B cell (primary cell): Measurements from ENCODE around the gene PDPN. TPM values are rescaled to one million over a fixed set of nuclear protein-coding genes. Genes with fewer than 3 reads are reported as not detected.
A peak's percentile ranks its signal among the peaks of the same experiment; 100 is the strongest.

Experiments used
- ATAC-seq: fragments of 200-7000 bp; cut with Tn5 transposase; one replicate; pipeline ENCODE4 v1.10.0; 2021; ENCODE audit warnings: low read depth, mild to moderate bottlenecking, moderate number of reproducible peaks, moderate library complexity
- CTCF ChIA-PET: fragments of 350-600 bp; sonication (Branson Sonifier 250); formaldehyde crosslinking; loops from one replicate; lab custom pipeline; 2021; ENCODE audit warnings: antibody characterized with exemption, inconsistent platforms; lab: Charles Lee
- POLR2A ChIA-PET: fragments of 350-600 bp; sonication (Branson Sonifier 250); formaldehyde crosslinking; loops from one replicate; lab custom pipeline; 2021; ENCODE audit warnings: antibody characterized with exemption; lab: Charles Lee
- DNase-seq: peaks from one replicate; pipeline ENCODE4 v3.0.0; 2013
- H2AFZ ChIP-seq: 2 replicates; pipeline ENCODE4 v1.6.1; 2012; ENCODE audit warnings: mild to moderate bottlenecking, low read depth, low read length; ENCODE audit not compliant: insufficient read depth, poor library complexity, severe bottlenecking
- H3K27ac ChIP-seq, 2 donors: 1 replicate in 1 of 2; 2 replicates in 1 of 2; pipeline ENCODE4 v1.5.1; 2012 to 2013; ENCODE audit warnings: low read length in 2 of 2, mild to moderate bottlenecking in 2 of 2, moderate library complexity in 1 of 2
- H3K27me3 ChIP-seq, 4 experiments: fragments of 200-600 bp in 1 of 4; sonication (generic) in 1 of 4; replicated peaks in 1 of 4; 1 replicate in 2 of 4; 2 replicates in 2 of 4; pipeline versions ENCODE4 v1.6.1 to v1.7.0; 2013 to 2016; ENCODE audit warnings: low read length in 3 of 4, mild to moderate bottlenecking in 2 of 4, mixed read lengths in 1 of 4, moderate library complexity in 1 of 4; ENCODE audit not compliant: insufficient read depth in 4 of 4, control insufficient read depth in 3 of 4; ENCODE audit errors: control extremely low read depth in 1 of 4
- H3K36me3 ChIP-seq, 2 experiments: replicated peaks in 1 of 2; 1 replicate in 1 of 2; 2 replicates in 1 of 2; pipeline versions ENCODE4 v1.6.1 to v1.7.1; 2013; ENCODE audit warnings: low read length in 1 of 2; ENCODE audit not compliant: insufficient read depth in 2 of 2, control insufficient read depth in 1 of 2; ENCODE audit errors: control extremely low read depth in 1 of 2, extremely low read depth in 1 of 2
- H3K4me1 ChIP-seq, 2 donors: fragments of 200-600 bp in 1 of 2; sonication (generic) in 1 of 2; 1 replicate in 1 of 2; 2 replicates in 1 of 2; pipeline versions ENCODE4 v1.5.1 to v1.6.1; 2013 to 2017; ENCODE audit warnings: low read length in 2 of 2; ENCODE audit not compliant: control insufficient read depth in 2 of 2, insufficient read depth in 2 of 2
- H3K4me2 ChIP-seq: replicated peaks from 2 replicates; pipeline ENCODE3; 2012; ENCODE audit warnings: mild to moderate bottlenecking, low read depth, low read length; ENCODE audit not compliant: poor library complexity, severe bottlenecking
- H3K4me3 ChIP-seq, 5 experiments: fragments of 200-600 bp in 1 of 5; sonication (generic) in 1 of 5; 1 replicate in 3 of 5; 2 replicates in 2 of 5; pipeline versions ENCODE4 v1.5.1 to v1.7.0; 2011 to 2016; ENCODE audit warnings: low read length in 4 of 5, mild to moderate bottlenecking in 4 of 5, low read depth in 2 of 5, control low read depth in 1 of 5, moderate library complexity in 1 of 5; ENCODE audit not compliant: insufficient read depth in 1 of 5; ENCODE audit errors: control extremely low read depth in 1 of 5, extremely low read depth in 1 of 5
- H3K79me2 ChIP-seq: fragments of 200-600 bp; sonication (generic); one replicate; pipeline ENCODE4 v1.6.0; 2016; ENCODE audit warnings: low read length; ENCODE audit not compliant: control insufficient read depth, insufficient read depth
- H3K9ac ChIP-seq: fragments of 200-600 bp; sonication (generic); 2 replicates; pipeline ENCODE4 v1.6.1; 2017; ENCODE audit warnings: mild to moderate bottlenecking, low read length, moderate library complexity
- H3K9me3 ChIP-seq, 3 donors: one replicate each; pipeline versions ENCODE4 v1.6.1 to v1.7.1; 2013; ENCODE audit warnings: low read length in 2 of 3; ENCODE audit not compliant: control insufficient read depth in 2 of 3, insufficient read depth in 1 of 3; ENCODE audit errors: control extremely low read depth in 1 of 3
- H4K20me1 ChIP-seq: 2 replicates; pipeline ENCODE4 v1.6.0; 2012; ENCODE audit warnings: mild to moderate bottlenecking, low read length; ENCODE audit not compliant: insufficient read depth, control insufficient read depth, poor library complexity, severe bottlenecking
- H3K27ac Mint-ChIP-seq: one replicate; pipeline ENCODE4 v1.8.0; 2021; ENCODE audit warnings: mixed read lengths
- H3K27me3 Mint-ChIP-seq: one replicate; pipeline ENCODE4 v1.8.0; 2021; ENCODE audit warnings: mixed read lengths
- H3K4me1 Mint-ChIP-seq: one replicate; pipeline ENCODE4 v1.8.0; 2021; ENCODE audit warnings: mixed read lengths
- H3K4me3 Mint-ChIP-seq: one replicate; pipeline ENCODE4 v1.8.0; 2021; ENCODE audit warnings: mixed read lengths
- H3K9me3 Mint-ChIP-seq: one replicate; pipeline ENCODE4 v1.8.0; 2022; ENCODE audit warnings: mixed read lengths; ENCODE audit not compliant: insufficient read depth
- CTCF ChIP-seq: fragments of 200-600 bp; IDR thresholded peaks from one replicate; pipeline ENCODE4 v1.8.0; 2022; ENCODE audit warnings: antibody characterized with exemption, mild to moderate bottlenecking
- EZH2 ChIP-seq: IDR thresholded peaks from 2 replicates; pipeline ENCODE4 v1.6.1; 2012; ENCODE audit warnings: borderline replicate concordance, low read depth, mild to moderate bottlenecking, moderate library complexity, low read length; ENCODE audit not compliant: insufficient read depth, poor library complexity, severe bottlenecking
- WGBS: methylation state at CpG from one replicate; pipeline ENCODE4 v1.1.5; 2013; ENCODE audit warnings: missing lambda C conversion rate; ENCODE audit not compliant: insufficient coverage; 5-methylcytosine and 5-hydroxymethylcytosine counted together
- intact Hi-C: fragments of 100-400 bp; cut with micrococcal nuclease; formaldehyde crosslinking; loops from one replicate; pipeline ENCODE4 v1.10.0; 2022
- polyA plus RNA-seq: library from polyadenylated mRNA; depleted of rRNA; stranded (reverse); fragments of >200 nt; gene quantifications from 2 replicates; pipeline ENCODE4 v1.2.3, GENCODE V29; 2012
- total RNA-seq, 2 donors: library from RNA; stranded (reverse); fragments of 120-200 nt in 1 of 2; gene quantifications; 1 replicate in 1 of 2; 2 replicates in 1 of 2; pipeline versions ENCODE4 v1.2.3 to v1.2.4, GENCODE V29; 2013 to 2022

Gene PDPN
- total and polyA plus RNA-seq, 2 donors (not counting 1 experiment from before 2014, with no cell fraction given): not detected

GRCh38 chr1:13642306-13643004 lies 58.8 kb downstream of the PDPN start:
- Histone ChIP-seq H3K27me3 (peaks cover 0 to 2% (median 0%) of the 10 kb centered on the region in 4 experiments), H3K9me3 (peaks cover 2 to 23% (median 19%) of the 10 kb centered on the region in 3 donors), H2AFZ (peak overlapping the region; percentile 28), H3K27ac (peak overlapping the region; percentile 44 to 77), H3K36me3 (no peaks in the 10 kb centered on the region), H4K20me1 (no peaks in the 10 kb centered on the region), H3K9ac (no peak overlapping the region), H3K79me2 (no peaks in the 10 kb centered on the region), H3K4me1 (peaks cover 18 to 19% of the 10 kb centered on the region in 2 donors), H3K4me3 (peak overlapping the region in 1 of 5 experiments; percentile 1), H3K4me2 (peak overlapping the region; percentile 32)
- Mint-ChIP-seq H3K9me3 (peaks cover 18% of the 10 kb centered on the region), H3K27ac (peak overlapping the region; percentile 88), H3K4me1 (peaks cover 36% of the 10 kb centered on the region), H3K27me3 (no peaks in the 10 kb centered on the region), H3K4me3 (peak overlapping the region; percentile 83)
- DNase-seq (peak; percentile 80), ATAC-seq (peak; percentile 90)
- intact Hi-C loops: loop anchor here (1.0 to 2.0 kb wide), 3 partner anchors 24 to 89 kb away; no protein-coding TSS in a partner anchor
- ChIA-PET POLR2A (no interaction called here), CTCF (interaction anchor here (1.1 kb wide), 1 partner anchor 23 kb away, joined by 3 read pairs; no protein-coding TSS in a partner anchor)
- 17% methylated on average over 1 of the region's 3 CpGs for WGBS
- TF ChIP-seq EZH2 (no peak), CTCF (no peak)

- CTCF ChIA-PET: no interaction called here
- H3K27ac Mint-ChIP-seq: peak overlapping the region; percentile 88
- DNase-seq (no peak), ATAC-seq (peak; percentile 41)
- peaks cover 36% of the 10 kb centered on the region for H3K4me1 Mint-ChIP-seq
- Histone ChIP-seq H3K79me2 (no peaks in the 10 kb centered on the region), H2AFZ (no peak overlapping the region), H3K4me2 (peak overlapping the region; percentile 32), H3K9ac (no peak overlapping the region), H3K27ac (peak overlapping the region in 1 of 2 donors; percentile 77), H3K36me3 (no peaks in the 10 kb centered on the region), H4K20me1 (no peaks in the 10 kb centered on the region), H3K4me1 (peaks cover 18 to 19% of the 10 kb centered on the region in 2 donors), H3K4me3 (peak overlapping the region in 1 of 5 experiments; percentile 1), H3K9me3 (peaks cover 2 to 20% (median 18%) of the 10 kb centered on the region in 3 donors), H3K27me3 (peaks cover 0 to 2% (median 0%) of the 10 kb centered on the region in 4 experiments)
- POLR2A ChIA-PET: no interaction called here
- WGBS: 69% methylated on average over 7 of the region's 8 CpGs
- H3K4me3 Mint-ChIP-seq: peak overlapping the region; percentile 83
- no peaks in the 10 kb centered on the region for H3K27me3 Mint-ChIP-seq
- intact Hi-C loops: loop anchor here (2.0 kb wide), 2 partner anchors 24 to 60 kb away; no protein-coding TSS in a partner anchor
- no peak for TF ChIP-seq EZH2
- TF ChIP-seq CTCF: no peak
- H3K9me3 Mint-ChIP-seq: peaks cover 15% of the 10 kb centered on the region
Observed at GRCh38 chr1:13643017-13643416, 59.4 kb downstream of the PDPN start.
